SHP77 treated with DMSO at 0.1 percent for 48 hours (cell line): Measurements from ENCODE around the gene PLXNA4.
A peak's percentile ranks its signal among the peaks of the same experiment; 100 is the strongest.
"Not testable (repeated sequence)": the region's sequence is repeated elsewhere in the genome, so short reads cannot be mapped to it uniquely, and the experiment has no call there.

ENCODE experiments used
- DNase-seq: peaks from one replicate; lab custom pipeline; 2025; lab: John Stamatoyannopoulos, UW

PLXNA4 gene

GRCh38 chr7:132410861-132411541, 165.3 kb downstream of the PLXNA4 start:
- no peak for DNase-seq

- no peak for DNase-seq
Measured at GRCh38 chr7:132410385-132410784, 165.9 kb downstream of the PLXNA4 start.

GRCh38 chr7:132407764-132408163, 168.5 kb downstream of the PLXNA4 start:
- DNase-seq, result no peak

- no peak for DNase-seq
Measured at GRCh38 chr7:132406039-132406438, 170.2 kb downstream of the PLXNA4 start.

GRCh38 chr7:132404261-132404660, 172.0 kb downstream of the PLXNA4 start:
- no peak for DNase-seq

- DNase-seq, result no peak
Measured at GRCh38 chr7:132403465-132404110, 172.7 kb downstream of the PLXNA4 start.

- no peak for DNase-seq
Measured at GRCh38 chr7:132402751-132403245, 173.5 kb downstream of the PLXNA4 start.

- DNase-seq, result no peak
Measured at GRCh38 chr7:132402096-132402495, 174.2 kb downstream of the PLXNA4 start.

- no peak for DNase-seq
Measured at GRCh38 chr7:132400561-132401142, 175.6 kb downstream of the PLXNA4 start.

- DNase-seq, result no peak
Measured at GRCh38 chr7:132399367-132399766, 176.9 kb downstream of the PLXNA4 start.

GRCh38 chr7:132398253-132398925, 177.9 kb downstream of the PLXNA4 start:
- DNase-seq, result no peak

- DNase-seq, result no peak
Measured at GRCh38 chr7:132397070-132397469, 179.2 kb downstream of the PLXNA4 start.

- no peak for DNase-seq
Measured at GRCh38 chr7:132395361-132395760, 180.9 kb downstream of the PLXNA4 start.

GRCh38 chr7:132394283-132395198, 181.7 kb downstream of the PLXNA4 start:
- no peak for DNase-seq

GRCh38 chr7:132393789-132394261, 182.4 kb downstream of the PLXNA4 start:
- DNase-seq, result no peak

- DNase-seq, result no peak
Measured at GRCh38 chr7:132392713-132393112, 183.6 kb downstream of the PLXNA4 start.

GRCh38 chr7:132390705-132391104, 185.6 kb downstream of the PLXNA4 start:
- no peak for DNase-seq

- DNase-seq, result not testable (repeated sequence)
Measured at GRCh38 chr7:132390049-132390448, 186.2 kb downstream of the PLXNA4 start.

GRCh38 chr7:132388688-132389087, 187.6 kb downstream of the PLXNA4 start:
- no peak for DNase-seq

GRCh38 chr7:132387596-132387995, 188.7 kb downstream of the PLXNA4 start:
- no peak for DNase-seq

- peak; percentile 88 for DNase-seq
Measured at GRCh38 chr7:132386201-132386681, 190.0 kb downstream of the PLXNA4 start.
